Measurements from ENCODE around the gene ACTA2. TPM values are rescaled to one million over a fixed set of nuclear protein-coding genes. Genes with fewer than 3 reads are reported as not detected.

ACTA2 gene
- total RNA-seq, 3 donors from 2014 or later, result 87.9 to 1,054 (median 1,036) TPM

DNA sequence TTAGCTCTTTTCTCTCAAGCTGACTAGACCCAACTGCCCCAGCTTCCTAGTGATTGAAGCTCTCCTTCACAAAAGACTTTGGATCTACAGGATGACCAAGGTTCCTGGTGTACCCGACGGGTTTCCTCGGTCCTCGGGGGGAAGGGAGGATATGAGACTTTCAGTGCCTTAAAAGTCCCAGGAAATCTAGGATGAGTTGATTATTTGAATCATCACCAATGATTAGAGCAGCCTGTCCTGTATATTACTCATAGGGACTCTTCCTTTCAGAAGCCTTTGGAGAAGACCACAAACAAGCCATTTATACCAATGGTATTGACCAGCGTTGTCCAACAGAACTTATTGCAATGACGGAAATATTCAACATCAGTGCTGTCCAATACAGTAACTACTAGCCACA, 6.1 kb upstream of the ACTA2 start:
- H3K36me3 ChIP-seq, result no peaks in the 10 kb centered on the region
- TF ChIP-seq POLR2AphosphoS5 (IDR thresholded peaks at IDR 0.05), result no peak
- no peak for TF ChIP-seq POLR2A (IDR thresholded peaks at IDR 0.05)
- TF ChIP-seq, protein P1, sequence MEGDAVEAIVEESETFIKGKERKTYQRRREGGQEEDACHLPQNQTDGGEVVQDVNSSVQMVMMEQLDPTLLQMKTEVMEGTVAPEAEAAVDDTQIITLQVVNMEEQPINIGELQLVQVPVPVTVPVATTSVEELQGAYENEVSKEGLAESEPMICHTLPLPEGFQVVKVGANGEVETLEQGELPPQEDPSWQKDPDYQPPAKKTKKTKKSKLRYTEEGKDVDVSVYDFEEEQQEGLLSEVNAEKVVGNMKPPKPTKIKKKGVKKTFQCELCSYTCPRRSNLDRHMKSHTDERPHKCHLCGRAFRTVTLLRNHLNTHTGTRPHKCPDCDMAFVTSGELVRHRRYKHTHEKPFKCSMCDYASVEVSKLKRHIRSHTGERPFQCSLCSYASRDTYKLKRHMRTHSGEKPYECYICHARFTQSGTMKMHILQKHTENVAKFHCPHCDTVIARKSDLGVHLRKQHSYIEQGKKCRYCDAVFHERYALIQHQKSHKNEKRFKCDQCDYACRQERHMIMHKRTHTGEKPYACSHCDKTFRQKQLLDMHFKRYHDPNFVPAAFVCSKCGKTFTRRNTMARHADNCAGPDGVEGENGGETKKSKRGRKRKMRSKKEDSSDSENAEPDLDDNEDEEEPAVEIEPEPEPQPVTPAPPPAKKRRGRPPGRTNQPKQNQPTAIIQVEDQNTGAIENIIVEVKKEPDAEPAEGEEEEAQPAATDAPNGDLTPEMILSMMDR (IDR thresholded peaks at IDR 0.05), result no peak
- intact Hi-C loops (cut with DNase I; ENCODE audit: low total_unique reads), result no loop called here
- no peaks in the 10 kb centered on the region for H3K4me1 ChIP-seq
- no peak overlapping the region for H3K27ac ChIP-seq
- no peak overlapping the region for H3K4me3 ChIP-seq
- no peak for DNase-seq (ENCODE audit: low spot score in 2 of 2)
- H3K9me3 ChIP-seq, result no peaks in the 10 kb centered on the region
- no peaks in the 10 kb centered on the region for H3K27me3 ChIP-seq

DNA sequence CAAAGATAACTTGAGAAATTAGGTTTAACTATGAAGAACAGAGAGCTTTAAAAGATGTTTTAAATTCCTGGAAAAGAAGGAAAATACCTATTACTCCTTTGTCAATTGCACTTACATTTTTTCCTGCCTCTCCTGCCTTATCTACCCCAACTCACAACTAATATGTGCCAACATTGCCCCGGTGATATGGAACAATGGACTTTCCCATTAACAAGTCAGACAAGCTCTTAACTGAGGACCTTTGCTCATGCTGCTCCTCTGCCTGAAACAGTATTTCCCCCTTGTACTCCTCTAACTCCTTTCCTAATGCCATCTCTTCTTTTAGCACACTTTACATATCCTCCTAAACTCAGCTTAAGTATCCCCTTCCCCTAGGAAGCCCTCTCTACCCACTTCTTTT, 4.8 kb upstream of the ACTA2 start:
- H3K27ac ChIP-seq, result no peak overlapping the region
- no peaks in the 10 kb centered on the region for H3K36me3 ChIP-seq
- no peaks in the 10 kb centered on the region for H3K27me3 ChIP-seq
- intact Hi-C loops (cut with DNase I; ENCODE audit: low total_unique reads), result no loop called here
- no peaks in the 10 kb centered on the region for H3K9me3 ChIP-seq
- H3K4me1 ChIP-seq, result no peaks in the 10 kb centered on the region
- no peak for DNase-seq (ENCODE audit: low spot score in 2 of 2)
- no peak overlapping the region for H3K4me3 ChIP-seq
- TF ChIP-seq, protein P1 (IDR thresholded peaks at IDR 0.05), result no peak
- TF ChIP-seq POLR2AphosphoS5 (IDR thresholded peaks at IDR 0.05) (no peak), POLR2A (IDR thresholded peaks at IDR 0.05) (no peak)

DNA sequence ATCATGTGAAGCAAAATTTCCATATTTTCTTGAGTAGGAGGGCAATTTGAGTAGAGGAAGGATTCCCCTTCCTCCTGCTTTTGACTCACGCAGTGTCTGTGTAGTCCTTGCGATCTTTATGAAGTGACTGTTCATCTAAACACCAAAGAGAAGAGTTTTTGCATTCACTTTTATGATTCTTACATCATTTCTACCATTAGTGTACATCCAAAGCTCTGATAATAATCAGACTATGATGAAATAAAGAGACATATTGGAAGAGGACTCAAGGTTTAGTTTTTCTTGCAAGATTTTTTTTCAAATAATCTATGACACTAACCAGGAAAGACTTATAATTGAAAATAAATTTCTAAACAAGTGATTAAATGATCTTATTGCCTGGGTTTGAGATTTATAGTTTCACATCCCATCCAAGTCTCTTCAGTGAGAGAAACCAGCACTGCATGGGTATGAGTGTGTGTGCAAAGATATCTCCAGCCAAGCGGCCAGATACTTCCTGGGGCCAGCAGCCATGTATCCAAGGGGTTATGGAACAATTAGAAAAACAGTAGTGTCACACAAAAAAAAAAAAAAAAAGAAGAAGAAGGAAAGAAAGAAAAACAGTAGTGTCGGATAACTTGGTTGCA, 2.0 kb upstream of the ACTA2 start:
- DNase-seq (ENCODE audit: low spot score in 2 of 2), result no peak
- Histone ChIP-seq H3K36me3 (no peaks in the 10 kb centered on the region), H3K27me3 (no peaks in the 10 kb centered on the region), H3K9me3 (no peaks in the 10 kb centered on the region), H3K4me1 (no peaks in the 10 kb centered on the region), H3K4me3 (no peak overlapping the region), H3K27ac (peak overlapping the region in 1 of 2 donors; percentile 27)
- intact Hi-C loops (cut with DNase I; ENCODE audit: low total_unique reads), result no loop called here
- TF ChIP-seq POLR2A (IDR thresholded peaks at IDR 0.05) (no peak), POLR2AphosphoS5 (IDR thresholded peaks at IDR 0.05) (no peak)
- TF ChIP-seq, protein P1 (IDR thresholded peaks at IDR 0.05), result no peak

DNA sequence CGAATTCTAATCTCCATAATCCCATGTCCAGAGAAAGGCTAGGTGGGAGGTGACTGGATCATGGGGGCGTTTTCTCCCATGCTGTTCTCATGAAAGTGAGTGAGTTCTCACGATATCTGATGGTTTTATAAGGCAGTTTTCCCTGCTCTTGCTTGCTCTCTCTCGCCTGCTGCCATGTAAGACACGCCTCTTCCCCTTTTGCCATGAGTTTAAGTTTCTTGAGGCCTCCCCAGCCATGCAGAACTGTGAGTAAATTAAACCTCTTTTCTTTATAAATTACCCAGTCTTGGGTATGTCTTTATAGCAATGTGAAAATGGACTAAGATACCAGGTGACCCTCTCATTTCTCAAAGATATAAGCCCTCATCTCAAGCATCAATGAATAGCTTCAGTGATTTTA, 1.1 kb upstream of the ACTA2 start:
- no peak overlapping the region for H3K4me3 ChIP-seq
- no peak for TF ChIP-seq POLR2A (IDR thresholded peaks at IDR 0.05)
- TF ChIP-seq, protein P1 (IDR thresholded peaks at IDR 0.05), result no peak
- no peak for TF ChIP-seq POLR2AphosphoS5 (IDR thresholded peaks at IDR 0.05)
- peak overlapping the region; percentile 89 to 92 for H3K27ac ChIP-seq
- no peaks in the 10 kb centered on the region for H3K9me3 ChIP-seq
- H3K36me3 ChIP-seq, result no peaks in the 10 kb centered on the region
- H3K4me1 ChIP-seq, result no peaks in the 10 kb centered on the region
- intact Hi-C loops (cut with DNase I; ENCODE audit: low total_unique reads), result no loop called here
- no peaks in the 10 kb centered on the region for H3K27me3 ChIP-seq
- DNase-seq (ENCODE audit: low spot score in 2 of 2), result no peak

DNA sequence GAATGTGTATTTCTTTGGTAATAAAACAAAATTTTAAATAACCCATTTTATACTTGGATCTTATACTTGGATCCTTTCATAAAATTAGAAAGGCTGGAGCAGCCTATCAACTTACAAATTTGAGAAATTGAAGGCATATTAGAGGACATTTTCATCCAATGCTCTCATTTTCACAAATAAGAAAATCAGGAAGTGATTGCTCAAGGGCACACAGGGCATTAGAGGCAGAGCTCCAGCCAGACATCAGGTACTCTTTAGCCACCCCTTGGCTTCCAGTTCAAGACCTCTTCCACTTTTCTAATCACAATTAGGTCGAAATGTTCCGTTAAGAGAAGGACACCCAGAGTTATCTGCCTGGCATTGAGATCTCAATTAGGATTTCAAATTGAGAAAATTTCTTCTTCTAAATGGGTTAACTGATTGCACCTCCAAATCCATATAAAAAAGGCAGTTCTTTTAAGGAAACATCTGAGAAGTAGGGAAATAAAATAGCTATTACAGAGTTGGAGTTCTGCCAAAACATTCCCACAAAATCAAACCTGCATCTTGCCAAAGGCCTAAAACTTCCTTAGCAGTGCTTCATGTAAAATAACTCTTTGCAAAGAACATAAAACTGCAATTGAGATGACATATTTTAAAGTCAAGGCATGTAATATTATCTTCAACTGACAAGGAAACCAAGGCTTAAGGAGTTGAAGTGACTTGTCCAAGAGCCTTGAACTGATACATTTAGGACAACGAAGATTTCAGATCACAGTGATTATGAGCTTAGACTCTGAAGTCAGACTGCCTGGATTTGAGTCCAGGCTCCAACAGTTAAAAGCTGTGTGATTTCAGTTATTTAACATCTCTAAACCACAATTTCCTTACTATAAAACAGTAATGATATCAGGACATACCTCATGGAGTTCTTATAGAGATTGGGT, 2.4 kb downstream of the ACTA2 start:
- peak overlapping the region; percentile 26 to 65 (median 45) for H3K4me3 ChIP-seq
- H3K9me3 ChIP-seq, result no peaks in the 10 kb centered on the region
- intact Hi-C loops (cut with DNase I; ENCODE audit: low total_unique reads), result no loop called here
- H3K4me1 ChIP-seq, result no peaks in the 10 kb centered on the region
- H3K27me3 ChIP-seq, result no peaks in the 10 kb centered on the region
- H3K36me3 ChIP-seq, result no peaks in the 10 kb centered on the region
- TF ChIP-seq, protein P1 (IDR thresholded peaks at IDR 0.05), result no peak
- DNase-seq (ENCODE audit: low spot score in 2 of 2), result no peak
- peak overlapping the region; percentile 87 to 92 for H3K27ac ChIP-seq
